ENCODE measurements around the gene IL17REL.

DNA sequence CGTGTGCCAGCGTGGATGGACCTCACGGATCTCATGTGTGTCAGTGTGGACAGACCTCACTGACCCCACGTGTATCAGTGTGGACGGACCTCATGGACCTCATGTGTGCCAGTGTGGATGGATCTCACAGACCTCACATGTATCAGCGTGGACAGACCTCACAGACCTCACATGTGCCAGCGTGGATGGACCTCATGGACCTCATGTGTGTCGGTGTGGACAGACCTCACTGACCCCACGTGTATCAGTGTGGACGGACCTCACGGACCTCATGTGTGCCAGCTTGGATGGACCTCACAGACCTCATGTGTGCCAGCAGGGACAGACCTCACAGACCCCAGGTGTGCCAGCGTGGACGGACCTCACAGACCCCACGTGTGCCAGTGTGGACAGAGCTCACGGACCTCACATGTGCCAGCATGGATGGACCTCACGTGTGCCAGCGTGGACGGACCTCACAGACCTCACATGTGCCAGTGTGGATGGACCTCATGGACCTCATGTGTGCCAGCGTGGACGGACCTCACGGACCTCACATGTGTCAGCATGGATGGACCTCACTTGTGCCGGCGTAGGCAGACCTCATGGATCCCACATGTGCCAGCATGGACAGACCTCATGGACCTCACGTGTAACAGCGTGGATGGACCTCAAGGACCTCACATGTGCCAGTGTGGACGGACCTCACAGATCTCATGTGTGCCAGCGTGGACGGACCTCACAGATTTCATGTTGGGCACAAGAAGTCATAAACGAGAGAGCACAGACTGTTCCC lies 27.3 kb upstream of the IL17REL start:
- TF ChIP-seq, protein P1, sequence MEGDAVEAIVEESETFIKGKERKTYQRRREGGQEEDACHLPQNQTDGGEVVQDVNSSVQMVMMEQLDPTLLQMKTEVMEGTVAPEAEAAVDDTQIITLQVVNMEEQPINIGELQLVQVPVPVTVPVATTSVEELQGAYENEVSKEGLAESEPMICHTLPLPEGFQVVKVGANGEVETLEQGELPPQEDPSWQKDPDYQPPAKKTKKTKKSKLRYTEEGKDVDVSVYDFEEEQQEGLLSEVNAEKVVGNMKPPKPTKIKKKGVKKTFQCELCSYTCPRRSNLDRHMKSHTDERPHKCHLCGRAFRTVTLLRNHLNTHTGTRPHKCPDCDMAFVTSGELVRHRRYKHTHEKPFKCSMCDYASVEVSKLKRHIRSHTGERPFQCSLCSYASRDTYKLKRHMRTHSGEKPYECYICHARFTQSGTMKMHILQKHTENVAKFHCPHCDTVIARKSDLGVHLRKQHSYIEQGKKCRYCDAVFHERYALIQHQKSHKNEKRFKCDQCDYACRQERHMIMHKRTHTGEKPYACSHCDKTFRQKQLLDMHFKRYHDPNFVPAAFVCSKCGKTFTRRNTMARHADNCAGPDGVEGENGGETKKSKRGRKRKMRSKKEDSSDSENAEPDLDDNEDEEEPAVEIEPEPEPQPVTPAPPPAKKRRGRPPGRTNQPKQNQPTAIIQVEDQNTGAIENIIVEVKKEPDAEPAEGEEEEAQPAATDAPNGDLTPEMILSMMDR (IDR thresholded peaks at IDR 0.05; ENCODE audit: insufficient read depth, low read length): no peak
- TF ChIP-seq REST (IDR thresholded peaks at IDR 0.05; ENCODE audit: insufficient replicate concordance, low read depth) (no peak), GABPA (IDR thresholded peaks at IDR 0.05; ENCODE audit: low read depth) (no peak), SPI1 (IDR thresholded peaks at IDR 0.05; ENCODE audit: borderline replicate concordance, low read depth) (no peak)

Measured in HL-60 (cell line).